GM12878 (cell line): ENCODE measurements around the gene UNKL. TPM values are rescaled to one million over a fixed set of nuclear protein-coding genes. Genes with fewer than 3 reads are reported as not detected.

ENCODE experiments used
- ATAC-seq: fragments of 200-7000 bp; cut with Tn5 transposase; 3 replicates; pipeline ENCODE4 v1.9.1; 2020; ENCODE audit warnings: mild to moderate bottlenecking, moderate library complexity
- BruUV-seq: library from RNA; stranded (reverse); fragments of 400-500 nt; replicated peaks from 2 replicates; lab custom pipeline; 2021; lab: Mats Ljungman, UMichigan
- CTCF ChIA-PET: fragments of 300-600 bp; sonication (Branson Sonifier 250); formaldehyde crosslinking; extraction: SDS; loops from one replicate; lab custom pipeline; 2021; ENCODE audit warnings: inconsistent platforms; lab: Yijun Ruan, JAX
- POLR2A ChIA-PET: fragments of 350-600 bp; formaldehyde crosslinking; extraction: SDS; loops from one replicate; lab custom pipeline; 2021; ENCODE audit warnings: inconsistent platforms; lab: Charles Lee
- RAD21 ChIA-PET: fragments of 300-600 bp; sonication (Branson Sonifier 250); formaldehyde crosslinking; loops from one replicate; lab custom pipeline; 2023; ENCODE audit warnings: antibody characterized with exemption; ENCODE audit not compliant: unreplicated experiment; lab: Charles Lee
- SMC1A ChIA-PET: fragments of 300-600 bp; sonication (Branson Sonifier 250); formaldehyde crosslinking; loops from one replicate; lab custom pipeline; 2023; ENCODE audit not compliant: unreplicated experiment, uncharacterized antibody; lab: Charles Lee
- DNase-seq: peaks from one replicate; pipeline ENCODE4 v3.0.0-alpha.2; 2011; ENCODE audit warnings: low read depth, low spot score
- FAIRE-seq: peaks from 3 replicates; lab custom pipeline; 2011; peaks lifted over from hg19 to GRCh38; lab: Jason Lieb, UNC
- H2AFZ ChIP-seq: 2 replicates; pipeline ENCODE4 v1.6.0; 2011; ENCODE audit warnings: low read depth, low read length, control low read depth; ENCODE audit not compliant: control insufficient read depth
- H3K27ac ChIP-seq: 2 replicates; pipeline ENCODE4 v1.5.1; 2011; ENCODE audit warnings: control low read depth; ENCODE audit not compliant: control insufficient read depth, insufficient read depth
- H3K27me3 ChIP-seq, 2 experiments: replicated peaks in 1 of 2; 2 replicates each; pipeline versions ENCODE4 v1.6.0 to v1.6.1; 2011; ENCODE audit warnings: low read length in 1 of 2; ENCODE audit not compliant: control insufficient read depth in 2 of 2, insufficient read depth in 2 of 2
- H3K36me3 ChIP-seq, 2 experiments: 2 replicates each; pipeline ENCODE4 v1.5.1; 2011; ENCODE audit warnings: low read length in 1 of 2; ENCODE audit not compliant: control insufficient read depth in 2 of 2, insufficient read depth in 2 of 2
- H3K4me1 ChIP-seq: 2 replicates; pipeline ENCODE4 v1.6.1; 2011; ENCODE audit warnings: mild to moderate bottlenecking, low read length, moderate library complexity, mixed read lengths; ENCODE audit not compliant: control insufficient read depth, insufficient read depth
- H3K4me2 ChIP-seq: 2 replicates; pipeline ENCODE4 v1.6.0; 2011; ENCODE audit warnings: control low read depth; ENCODE audit not compliant: control insufficient read depth, insufficient read depth
- H3K4me3 ChIP-seq: fragments of 200-600 bp; sonication (generic); 2 replicates; pipeline ENCODE4 v1.5.1; 2016
- H3K79me2 ChIP-seq: 2 replicates; pipeline ENCODE4 v1.6.0; 2011; ENCODE audit warnings: low read length; ENCODE audit not compliant: control insufficient read depth, insufficient read depth
- H3K9ac ChIP-seq: 2 replicates; pipeline ENCODE4 v1.8.0; 2011; ENCODE audit warnings: low read length, control low read depth, mixed read lengths; ENCODE audit not compliant: control insufficient read depth, insufficient read depth
- H3K9me3 ChIP-seq: replicated peaks from 3 replicates; pipeline ENCODE4 v1.5.1; 2011; ENCODE audit warnings: mild to moderate bottlenecking, low read length; ENCODE audit not compliant: control insufficient read depth, insufficient read depth
- H4K20me1 ChIP-seq: 2 replicates; pipeline ENCODE4 v1.6.0; 2011; ENCODE audit not compliant: control insufficient read depth, insufficient read depth
- BMI1 ChIP-seq: fragments of 450-650 bp; IDR thresholded peaks from 2 replicates; pipeline ENCODE4 v1.6.1; 2016; ENCODE audit warnings: mild to moderate bottlenecking, moderate library complexity, borderline replicate concordance
- BRCA1 ChIP-seq: IDR thresholded peaks from 2 replicates; pipeline ENCODE4 v1.6.1; 2011; ENCODE audit warnings: low read depth, low read length, improper control_type of control experiment
- FOS ChIP-seq: IDR thresholded peaks from 3 replicates; pipeline ENCODE4 v1.6.1; 2011; ENCODE audit warnings: borderline replicate concordance; ENCODE audit not compliant: insufficient read length; ENCODE audit errors: extremely low read depth
- SPI1 ChIP-seq: IDR thresholded peaks from 2 replicates; pipeline ENCODE4 v1.6.1; 2011; ENCODE audit warnings: low read depth, mild to moderate bottlenecking, low read length, moderate library complexity, borderline replicate concordance; ENCODE audit not compliant: insufficient read depth
- SUPT20H ChIP-seq: IDR thresholded peaks from 2 replicates; pipeline ENCODE4 v1.6.1; 2011; ENCODE audit warnings: low read depth, mild to moderate bottlenecking, low read length, moderate library complexity, borderline replicate concordance; ENCODE audit not compliant: control insufficient read depth
- WGBS: methylation state at CpG from one replicate; pipeline ENCODE4 v1.1.6; 2016; ENCODE audit warnings: low lambda C conversion rate; ENCODE audit not compliant: insufficient replicate concordance, insufficient coverage; ENCODE audit errors: missing lambda C conversion rate; 5-methylcytosine and 5-hydroxymethylcytosine counted together
- in situ Hi-C: fragments of 300-500 bp; cut with MboI; formaldehyde crosslinking; loops from 9 replicates; pipeline ENCODE4 v1.14.3; 2018; ENCODE audit warnings: mixed read lengths
- intact Hi-C: fragments of 100-400 bp; cut with micrococcal nuclease; formaldehyde crosslinking; loops from one replicate; pipeline ENCODE4 v1.14.2; 2022; ENCODE audit not compliant: unreplicated experiment
- polyA plus RNA-seq, 11 experiments: library from polyadenylated mRNA; depleted of rRNA in 4 of 11; unstranded in 6 of 11; stranded (reverse) in 5 of 11; fragments of >200 nt; fragmentation: Nextera tagmentation in 4 of 11; fragmentation: Illumina TruSeq in 1 of 11; extraction: Ambion mirVana in 4 of 11; extraction: Trizol in 1 of 11; gene quantifications; 1 replicate in 1 of 11; 2 replicates in 10 of 11; pipeline versions ENCODE4 v1.2.1 to v1.2.3, GENCODE V29; 2011 to 2016; ENCODE audit warnings: inconsistent platforms in 2 of 11, missing spikeins in 2 of 11, low read depth in 1 of 11
- total RNA-seq, 4 experiments: library from RNA; depleted of rRNA in 3 of 4; stranded (reverse); fragments of >200 nt in 3 of 4; fragmentation: Illumina TruSeq in 1 of 4; extraction: Trizol in 1 of 4; gene quantifications; 2 replicates each; pipeline versions ENCODE4 v1.2.1 to v1.2.3, GENCODE V29; 2013 to 2021
- TF ChIP-seq, protein P1 (sequence below): fragments of 450-650 bp; IDR thresholded peaks from 2 replicates; pipeline ENCODE4 v1.6.1; 2017; ENCODE audit warnings: borderline replicate concordance
- TF ChIP-seq, protein P2 (sequence below): IDR thresholded peaks from 2 replicates; pipeline ENCODE4 v1.6.1; 2012; ENCODE audit warnings: low read depth, low read length, improper control_type of control experiment
- TF ChIP-seq, protein P3 (sequence below): fragments of 450-650 bp; formaldehyde crosslinking; IDR thresholded peaks from 2 replicates; pipeline ENCODE4 v1.4.0; 2020; ENCODE audit warnings: mild to moderate bottlenecking, moderate library complexity
- TF ChIP-seq, protein P4 (sequence below): fragments of 150-350 bp; IDR thresholded peaks from 2 replicates; pipeline ENCODE4 v1.6.1; 2016; ENCODE audit warnings: low read depth, low read length
- TF ChIP-seq, protein P5 (sequence below): fragments of 450-650 bp; IDR thresholded peaks from 2 replicates; pipeline ENCODE4 v1.6.1; 2017; ENCODE audit warnings: antibody characterized with exemption, mild to moderate bottlenecking, moderate library complexity

Gene UNKL
- total and polyA plus RNA-seq, 10 of the 15 experiments (the other 5 are each of a cell fraction or from before 2014, with no cell fraction given), result 0.40 to 21.6 (median 9.1) TPM

DNA sequence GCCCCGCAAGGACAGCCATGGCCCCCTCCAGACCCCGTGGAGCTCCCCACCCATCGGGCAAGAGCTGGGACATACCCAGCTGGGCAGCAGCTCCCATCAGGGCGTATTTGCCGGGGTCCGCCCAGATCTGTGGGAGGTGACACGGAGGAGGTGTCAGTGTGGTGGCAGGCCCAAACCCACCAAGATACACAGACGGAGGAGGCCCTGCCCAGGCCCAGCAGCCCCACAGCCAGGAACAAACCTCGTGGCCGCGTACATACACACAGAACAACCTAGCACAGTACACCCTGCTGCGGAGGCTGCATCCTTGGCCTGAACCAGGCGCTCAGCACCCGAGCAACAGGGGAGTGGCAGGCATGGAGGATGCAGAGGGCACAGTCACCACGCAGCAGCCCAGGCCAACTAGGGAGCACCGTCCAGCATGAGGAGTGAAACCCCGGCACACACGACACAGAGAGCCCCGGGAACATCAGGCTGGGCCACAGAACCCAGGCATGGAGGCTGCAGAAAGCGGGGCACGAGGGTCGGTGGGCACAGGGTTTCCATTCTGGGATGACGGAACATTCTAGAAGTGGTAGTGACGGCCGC is 34.8 kb upstream of the UNKL start:
- Histone ChIP-seq H3K79me2 (no peaks in the 10 kb centered on the region), H3K4me2 (no peak overlapping the region), H2AFZ (no peak overlapping the region), H3K9me3 (no peaks in the 10 kb centered on the region), H3K36me3 (no peaks in the 10 kb centered on the region; a peak in 2 of 4 replicates), H3K27me3 (no peaks in the 10 kb centered on the region), H3K4me3 (no peak overlapping the region), H4K20me1 (no peaks in the 10 kb centered on the region), H3K4me1 (no peaks in the 10 kb centered on the region), H3K9ac (no peak overlapping the region), H3K27ac (no peak overlapping the region)
- no TSS peak for BruUV-seq
- DNase-seq (no peak), FAIRE-seq (no peak), ATAC-seq (no peak)
- intact Hi-C loops, result no loop called here
- in situ Hi-C loops, result no loop called here
- CTCF ChIA-PET, result no interaction called here
- WGBS, result 92% methylated on average over 25 of the region's 25 CpGs
- SMC1A ChIA-PET, result no interaction called here
- POLR2A ChIA-PET, result no interaction called here
- RAD21 ChIA-PET, result no interaction called here
- TF ChIP-seq, protein P1, sequence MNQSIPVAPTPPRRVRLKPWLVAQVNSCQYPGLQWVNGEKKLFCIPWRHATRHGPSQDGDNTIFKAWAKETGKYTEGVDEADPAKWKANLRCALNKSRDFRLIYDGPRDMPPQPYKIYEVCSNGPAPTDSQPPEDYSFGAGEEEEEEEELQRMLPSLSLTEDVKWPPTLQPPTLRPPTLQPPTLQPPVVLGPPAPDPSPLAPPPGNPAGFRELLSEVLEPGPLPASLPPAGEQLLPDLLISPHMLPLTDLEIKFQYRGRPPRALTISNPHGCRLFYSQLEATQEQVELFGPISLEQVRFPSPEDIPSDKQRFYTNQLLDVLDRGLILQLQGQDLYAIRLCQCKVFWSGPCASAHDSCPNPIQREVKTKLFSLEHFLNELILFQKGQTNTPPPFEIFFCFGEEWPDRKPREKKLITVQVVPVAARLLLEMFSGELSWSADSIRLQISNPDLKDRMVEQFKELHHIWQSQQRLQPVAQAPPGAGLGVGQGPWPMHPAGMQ, result no peak
- TF ChIP-seq, protein P2, sequence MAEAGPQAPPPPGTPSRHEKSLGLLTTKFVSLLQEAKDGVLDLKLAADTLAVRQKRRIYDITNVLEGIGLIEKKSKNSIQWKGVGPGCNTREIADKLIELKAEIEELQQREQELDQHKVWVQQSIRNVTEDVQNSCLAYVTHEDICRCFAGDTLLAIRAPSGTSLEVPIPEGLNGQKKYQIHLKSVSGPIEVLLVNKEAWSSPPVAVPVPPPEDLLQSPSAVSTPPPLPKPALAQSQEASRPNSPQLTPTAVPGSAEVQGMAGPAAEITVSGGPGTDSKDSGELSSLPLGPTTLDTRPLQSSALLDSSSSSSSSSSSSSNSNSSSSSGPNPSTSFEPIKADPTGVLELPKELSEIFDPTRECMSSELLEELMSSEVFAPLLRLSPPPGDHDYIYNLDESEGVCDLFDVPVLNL, result no peak
- TF ChIP-seq SPI1 (no peak), BMI1 (no peak), BRCA1 (no peak), SUPT20H (no peak), FOS (no peak)
- TF ChIP-seq, protein P3, sequence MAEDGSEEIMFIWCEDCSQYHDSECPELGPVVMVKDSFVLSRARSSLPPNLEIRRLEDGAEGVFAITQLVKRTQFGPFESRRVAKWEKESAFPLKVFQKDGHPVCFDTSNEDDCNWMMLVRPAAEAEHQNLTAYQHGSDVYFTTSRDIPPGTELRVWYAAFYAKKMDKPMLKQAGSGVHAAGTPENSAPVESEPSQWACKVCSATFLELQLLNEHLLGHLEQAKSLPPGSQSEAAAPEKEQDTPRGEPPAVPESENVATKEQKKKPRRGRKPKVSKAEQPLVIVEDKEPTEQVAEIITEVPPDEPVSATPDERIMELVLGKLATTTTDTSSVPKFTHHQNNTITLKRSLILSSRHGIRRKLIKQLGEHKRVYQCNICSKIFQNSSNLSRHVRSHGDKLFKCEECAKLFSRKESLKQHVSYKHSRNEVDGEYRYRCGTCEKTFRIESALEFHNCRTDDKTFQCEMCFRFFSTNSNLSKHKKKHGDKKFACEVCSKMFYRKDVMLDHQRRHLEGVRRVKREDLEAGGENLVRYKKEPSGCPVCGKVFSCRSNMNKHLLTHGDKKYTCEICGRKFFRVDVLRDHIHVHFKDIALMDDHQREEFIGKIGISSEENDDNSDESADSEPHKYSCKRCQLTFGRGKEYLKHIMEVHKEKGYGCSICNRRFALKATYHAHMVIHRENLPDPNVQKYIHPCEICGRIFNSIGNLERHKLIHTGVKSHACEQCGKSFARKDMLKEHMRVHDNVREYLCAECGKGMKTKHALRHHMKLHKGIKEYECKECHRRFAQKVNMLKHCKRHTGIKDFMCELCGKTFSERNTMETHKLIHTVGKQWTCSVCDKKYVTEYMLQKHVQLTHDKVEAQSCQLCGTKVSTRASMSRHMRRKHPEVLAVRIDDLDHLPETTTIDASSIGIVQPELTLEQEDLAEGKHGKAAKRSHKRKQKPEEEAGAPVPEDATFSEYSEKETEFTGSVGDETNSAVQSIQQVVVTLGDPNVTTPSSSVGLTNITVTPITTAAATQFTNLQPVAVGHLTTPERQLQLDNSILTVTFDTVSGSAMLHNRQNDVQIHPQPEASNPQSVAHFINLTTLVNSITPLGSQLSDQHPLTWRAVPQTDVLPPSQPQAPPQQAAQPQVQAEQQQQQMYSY, result no peak
- TF ChIP-seq, protein P4, sequence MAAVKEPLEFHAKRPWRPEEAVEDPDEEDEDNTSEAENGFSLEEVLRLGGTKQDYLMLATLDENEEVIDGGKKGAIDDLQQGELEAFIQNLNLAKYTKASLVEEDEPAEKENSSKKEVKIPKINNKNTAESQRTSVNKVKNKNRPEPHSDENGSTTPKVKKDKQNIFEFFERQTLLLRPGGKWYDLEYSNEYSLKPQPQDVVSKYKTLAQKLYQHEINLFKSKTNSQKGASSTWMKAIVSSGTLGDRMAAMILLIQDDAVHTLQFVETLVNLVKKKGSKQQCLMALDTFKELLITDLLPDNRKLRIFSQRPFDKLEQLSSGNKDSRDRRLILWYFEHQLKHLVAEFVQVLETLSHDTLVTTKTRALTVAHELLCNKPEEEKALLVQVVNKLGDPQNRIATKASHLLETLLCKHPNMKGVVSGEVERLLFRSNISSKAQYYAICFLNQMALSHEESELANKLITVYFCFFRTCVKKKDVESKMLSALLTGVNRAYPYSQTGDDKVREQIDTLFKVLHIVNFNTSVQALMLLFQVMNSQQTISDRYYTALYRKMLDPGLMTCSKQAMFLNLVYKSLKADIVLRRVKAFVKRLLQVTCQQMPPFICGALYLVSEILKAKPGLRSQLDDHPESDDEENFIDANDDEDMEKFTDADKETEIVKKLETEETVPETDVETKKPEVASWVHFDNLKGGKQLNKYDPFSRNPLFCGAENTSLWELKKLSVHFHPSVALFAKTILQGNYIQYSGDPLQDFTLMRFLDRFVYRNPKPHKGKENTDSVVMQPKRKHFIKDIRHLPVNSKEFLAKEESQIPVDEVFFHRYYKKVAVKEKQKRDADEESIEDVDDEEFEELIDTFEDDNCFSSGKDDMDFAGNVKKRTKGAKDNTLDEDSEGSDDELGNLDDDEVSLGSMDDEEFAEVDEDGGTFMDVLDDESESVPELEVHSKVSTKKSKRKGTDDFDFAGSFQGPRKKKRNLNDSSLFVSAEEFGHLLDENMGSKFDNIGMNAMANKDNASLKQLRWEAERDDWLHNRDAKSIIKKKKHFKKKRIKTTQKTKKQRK, result no peak
- TF ChIP-seq, protein P5, sequence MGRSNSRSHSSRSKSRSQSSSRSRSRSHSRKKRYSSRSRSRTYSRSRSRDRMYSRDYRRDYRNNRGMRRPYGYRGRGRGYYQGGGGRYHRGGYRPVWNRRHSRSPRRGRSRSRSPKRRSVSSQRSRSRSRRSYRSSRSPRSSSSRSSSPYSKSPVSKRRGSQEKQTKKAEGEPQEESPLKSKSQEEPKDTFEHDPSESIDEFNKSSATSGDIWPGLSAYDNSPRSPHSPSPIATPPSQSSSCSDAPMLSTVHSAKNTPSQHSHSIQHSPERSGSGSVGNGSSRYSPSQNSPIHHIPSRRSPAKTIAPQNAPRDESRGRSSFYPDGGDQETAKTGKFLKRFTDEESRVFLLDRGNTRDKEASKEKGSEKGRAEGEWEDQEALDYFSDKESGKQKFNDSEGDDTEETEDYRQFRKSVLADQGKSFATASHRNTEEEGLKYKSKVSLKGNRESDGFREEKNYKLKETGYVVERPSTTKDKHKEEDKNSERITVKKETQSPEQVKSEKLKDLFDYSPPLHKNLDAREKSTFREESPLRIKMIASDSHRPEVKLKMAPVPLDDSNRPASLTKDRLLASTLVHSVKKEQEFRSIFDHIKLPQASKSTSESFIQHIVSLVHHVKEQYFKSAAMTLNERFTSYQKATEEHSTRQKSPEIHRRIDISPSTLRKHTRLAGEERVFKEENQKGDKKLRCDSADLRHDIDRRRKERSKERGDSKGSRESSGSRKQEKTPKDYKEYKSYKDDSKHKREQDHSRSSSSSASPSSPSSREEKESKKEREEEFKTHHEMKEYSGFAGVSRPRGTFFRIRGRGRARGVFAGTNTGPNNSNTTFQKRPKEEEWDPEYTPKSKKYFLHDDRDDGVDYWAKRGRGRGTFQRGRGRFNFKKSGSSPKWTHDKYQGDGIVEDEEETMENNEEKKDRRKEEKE, result no peak
